Measurements from ENCODE around the gene CACNA2D1. TPM values are rescaled to one million over a fixed set of nuclear protein-coding genes. Genes with fewer than 3 reads are reported as not detected.

Gene CACNA2D1
- total RNA-seq, 4 donors from 2014 or later: 30.6 to 60.0 (median 45.7) TPM

GRCh38 chr7:82464372-82464771, 20.8 kb upstream of the CACNA2D1 start:
- Histone ChIP-seq H3K4me3 (no peak overlapping the region), H3K27ac (replicated peaks in 1 of 4) (no peak overlapping the region), H3K36me3 (no peaks in the 10 kb centered on the region), H3K9me3 (peaks cover 0 to 7% (median 2%) of the 10 kb centered on the region in 4 donors), H3K4me1 (peaks cover 0 to 13% (median 6%) of the 10 kb centered on the region in 4 donors), H3K27me3 (no peaks in the 10 kb centered on the region)
- no peak for DNase-seq (ENCODE audit: extremely low spot score)
- TF ChIP-seq POLR2AphosphoS5 (IDR thresholded peaks at IDR 0.05): no peak
- TF ChIP-seq, protein P1, sequence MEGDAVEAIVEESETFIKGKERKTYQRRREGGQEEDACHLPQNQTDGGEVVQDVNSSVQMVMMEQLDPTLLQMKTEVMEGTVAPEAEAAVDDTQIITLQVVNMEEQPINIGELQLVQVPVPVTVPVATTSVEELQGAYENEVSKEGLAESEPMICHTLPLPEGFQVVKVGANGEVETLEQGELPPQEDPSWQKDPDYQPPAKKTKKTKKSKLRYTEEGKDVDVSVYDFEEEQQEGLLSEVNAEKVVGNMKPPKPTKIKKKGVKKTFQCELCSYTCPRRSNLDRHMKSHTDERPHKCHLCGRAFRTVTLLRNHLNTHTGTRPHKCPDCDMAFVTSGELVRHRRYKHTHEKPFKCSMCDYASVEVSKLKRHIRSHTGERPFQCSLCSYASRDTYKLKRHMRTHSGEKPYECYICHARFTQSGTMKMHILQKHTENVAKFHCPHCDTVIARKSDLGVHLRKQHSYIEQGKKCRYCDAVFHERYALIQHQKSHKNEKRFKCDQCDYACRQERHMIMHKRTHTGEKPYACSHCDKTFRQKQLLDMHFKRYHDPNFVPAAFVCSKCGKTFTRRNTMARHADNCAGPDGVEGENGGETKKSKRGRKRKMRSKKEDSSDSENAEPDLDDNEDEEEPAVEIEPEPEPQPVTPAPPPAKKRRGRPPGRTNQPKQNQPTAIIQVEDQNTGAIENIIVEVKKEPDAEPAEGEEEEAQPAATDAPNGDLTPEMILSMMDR (IDR thresholded peaks at IDR 0.05): no peak
- no peak for TF ChIP-seq POLR2A (IDR thresholded peaks at IDR 0.05; ENCODE audit: low read depth)
- no peak for TF ChIP-seq EP300 (IDR thresholded peaks at IDR 0.05)
- intact Hi-C loops (cut with DNase I): no loop called here
- 94% methylated on average over 2 of the region's 2 CpGs for WGBS

GRCh38 chr7:82455295-82455694, 11.7 kb upstream of the CACNA2D1 start:
- Histone ChIP-seq H3K27me3 (no peaks in the 10 kb centered on the region), H3K4me1 (peaks cover 0 to 5% (median 2%) of the 10 kb centered on the region in 4 donors), H3K27ac (replicated peaks in 1 of 4) (no peak overlapping the region), H3K36me3 (no peaks in the 10 kb centered on the region), H3K9me3 (no peaks in the 10 kb centered on the region), H3K4me3 (no peak overlapping the region)
- TF ChIP-seq POLR2AphosphoS5 (IDR thresholded peaks at IDR 0.05) (no peak), EP300 (IDR thresholded peaks at IDR 0.05) (no peak), POLR2A (IDR thresholded peaks at IDR 0.05; ENCODE audit: low read depth) (no peak)
- TF ChIP-seq, protein P1 (IDR thresholded peaks at IDR 0.05): no peak
- DNase-seq (ENCODE audit: extremely low spot score): no peak
- intact Hi-C loops (cut with DNase I): no loop called here
- 92% methylated on average over 3 of the region's 3 CpGs for WGBS

DNA sequence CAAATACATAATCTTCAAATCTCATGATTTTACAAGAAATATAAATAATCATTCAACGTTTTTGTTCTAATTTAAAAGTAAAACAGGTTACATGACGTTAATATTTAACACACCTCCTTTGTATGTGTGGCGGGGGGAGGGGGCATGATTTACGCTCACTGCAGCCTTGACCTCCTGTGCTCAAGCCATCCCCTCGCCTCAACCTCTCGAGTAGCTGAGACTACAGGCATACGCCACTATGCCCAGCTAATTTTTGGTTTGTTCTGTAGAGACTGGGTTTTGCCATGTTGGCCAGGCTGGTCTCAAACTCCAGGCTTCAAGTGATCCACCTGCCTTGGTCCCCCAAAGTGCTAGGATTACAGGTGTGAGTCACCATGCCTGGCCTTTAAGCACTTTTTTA, 7.2 kb upstream of the CACNA2D1 start:
- Histone ChIP-seq H3K36me3 (no peaks in the 10 kb centered on the region), H3K27ac (replicated peaks in 1 of 4) (no peak overlapping the region), H3K4me3 (no peak overlapping the region), H3K4me1 (no peaks in the 10 kb centered on the region), H3K9me3 (no peaks in the 10 kb centered on the region), H3K27me3 (no peaks in the 10 kb centered on the region)
- 87% methylated on average over 7 of the region's 7 CpGs for WGBS
- intact Hi-C loops (cut with DNase I): no loop called here
- TF ChIP-seq POLR2A (IDR thresholded peaks at IDR 0.05; ENCODE audit: low read depth) (no peak), EP300 (IDR thresholded peaks at IDR 0.05) (no peak), POLR2AphosphoS5 (IDR thresholded peaks at IDR 0.05) (no peak)
- TF ChIP-seq, protein P1 (IDR thresholded peaks at IDR 0.05): no peak
- no peak for DNase-seq (ENCODE audit: extremely low spot score)

DNA sequence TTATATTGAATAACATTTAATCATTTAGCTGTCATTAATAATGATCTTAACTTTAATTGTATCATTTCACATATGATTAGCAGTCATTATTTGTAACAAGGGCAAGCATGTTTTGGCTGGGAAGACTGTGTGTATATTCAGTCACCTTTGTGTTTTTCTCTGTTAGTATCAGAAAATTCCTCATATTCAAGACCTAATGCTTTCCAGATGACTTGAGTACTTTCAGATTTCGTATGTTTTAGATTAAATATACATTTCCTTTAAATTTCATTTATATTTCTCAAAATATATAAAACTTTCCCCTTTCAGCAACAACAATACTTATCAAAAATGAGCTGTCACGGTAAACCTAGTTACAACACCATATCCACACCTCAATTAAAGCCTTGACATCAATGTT, 6.3 kb upstream of the CACNA2D1 start:
- Histone ChIP-seq H3K27ac (replicated peaks in 1 of 4) (no peak overlapping the region), H3K9me3 (no peaks in the 10 kb centered on the region), H3K4me1 (no peaks in the 10 kb centered on the region), H3K27me3 (no peaks in the 10 kb centered on the region), H3K4me3 (no peak overlapping the region), H3K36me3 (no peaks in the 10 kb centered on the region)
- TF ChIP-seq, protein P1 (IDR thresholded peaks at IDR 0.05): no peak
- no peak for TF ChIP-seq EP300 (IDR thresholded peaks at IDR 0.05)
- TF ChIP-seq POLR2A (IDR thresholded peaks at IDR 0.05; ENCODE audit: low read depth): no peak
- TF ChIP-seq POLR2AphosphoS5 (IDR thresholded peaks at IDR 0.05): no peak
- 62% methylated on average over 2 of the region's 2 CpGs for WGBS
- intact Hi-C loops (cut with DNase I): no loop called here
- DNase-seq (ENCODE audit: extremely low spot score): no peak

- intact Hi-C loops (cut with DNase I): no loop called here
- TF ChIP-seq POLR2AphosphoS5 (IDR thresholded peaks at IDR 0.05) (no peak), EP300 (IDR thresholded peaks at IDR 0.05) (no peak), POLR2A (IDR thresholded peaks at IDR 0.05; ENCODE audit: low read depth) (no peak)
- TF ChIP-seq, protein P1 (IDR thresholded peaks at IDR 0.05): no peak
Measured at GRCh38 chr7:82446897-82447296, 3.3 kb upstream of the CACNA2D1 start.

More at GRCh38 chr7:82446897-82447296, 3.3 kb upstream of the CACNA2D1 start:
- no peak overlapping the region for H3K4me3 ChIP-seq
- DNase-seq (ENCODE audit: extremely low spot score): no peak
- H3K4me1 ChIP-seq: peaks cover 0 to 14% (median 9%) of the 10 kb centered on the region in 4 donors
- H3K27ac ChIP-seq (replicated peaks in 1 of 4): no peak overlapping the region
- H3K9me3 ChIP-seq: no peaks in the 10 kb centered on the region
- no peaks in the 10 kb centered on the region for H3K36me3 ChIP-seq
- H3K27me3 ChIP-seq: no peaks in the 10 kb centered on the region
